HEK293 (cell line): ENCODE measurements around the gene ABHD4.

ENCODE experiments used
- CTCF ChIA-PET: fragments of 350-600 bp; formaldehyde crosslinking; extraction: SDS; loops from one replicate; lab custom pipeline; 2021; ENCODE audit warnings: antibody characterized with exemption; lab: Yijun Ruan, JAX
- POLR2A ChIA-PET: fragments of 300-600 bp; formaldehyde crosslinking; extraction: SDS; loops from one replicate; lab custom pipeline; 2020; ENCODE audit warnings: antibody characterized with exemption, inconsistent platforms; lab: Yijun Ruan, JAX
- H3K27ac ChIP-seq: fragments of 200-500 bp; sonication (Bioruptor generic); 2 replicates; pipeline ENCODE4 v1.5.1; 2014; ENCODE audit warnings: low read depth, low read length, control low read depth, inconsistent platforms; ENCODE audit errors: extremely low read depth
- H3K36me3 ChIP-seq, 2 experiments: fragments of 200-500 bp in 1 of 2; sonication (Bioruptor generic) in 1 of 2; 1 replicate in 1 of 2; 2 replicates in 1 of 2; pipeline ENCODE4 v1.5.1; 2014 to 2017; ENCODE audit warnings: inconsistent platforms in 2 of 2, low read length in 2 of 2; ENCODE audit not compliant: control insufficient read depth in 2 of 2, insufficient read depth in 1 of 2
- H3K4me1 ChIP-seq: fragments of 200-500 bp; sonication (Bioruptor generic); 2 replicates; pipeline ENCODE4 v1.5.1; 2014; ENCODE audit warnings: mild to moderate bottlenecking, low read length, inconsistent platforms; ENCODE audit not compliant: control insufficient read depth, insufficient read depth
- H3K4me3 ChIP-seq: 2 replicates; pipeline ENCODE4 v1.5.1; 2011; ENCODE audit warnings: low read depth, mild to moderate bottlenecking, control low read depth, low read length, moderate library complexity
- H3K9me3 ChIP-seq: fragments of 200-500 bp; sonication (Bioruptor generic); 2 replicates; pipeline ENCODE4 v1.5.1; 2014; ENCODE audit warnings: low read depth, low read length, inconsistent platforms; ENCODE audit not compliant: control insufficient read depth, insufficient read depth
- GLI2 ChIP-seq: fragments of 450-650 bp; formaldehyde crosslinking; IDR thresholded peaks from 2 replicates; pipeline ENCODE4; 2017; ENCODE audit warnings: missing biosample characterization, missing genetic modification characterization, low read depth, borderline replicate concordance
- GLI4 ChIP-seq: fragments of 450-650 bp; formaldehyde crosslinking; IDR thresholded peaks from 2 replicates; pipeline ENCODE4 v1.5.1; 2016; ENCODE audit warnings: missing biosample characterization, missing genetic modification characterization
- KLF16 ChIP-seq: fragments of 450-650 bp; formaldehyde crosslinking; IDR thresholded peaks from 2 replicates; pipeline ENCODE4 v1.5.1; 2017; ENCODE audit warnings: missing biosample characterization, missing genetic modification characterization
- SP2 ChIP-seq: fragments of 450-650 bp; formaldehyde crosslinking; IDR thresholded peaks from 2 replicates; pipeline ENCODE4 v1.5.1; 2016; ENCODE audit warnings: missing biosample characterization, missing genetic modification characterization
- SP7 ChIP-seq: fragments of 450-650 bp; formaldehyde crosslinking; IDR thresholded peaks from 2 replicates; pipeline ENCODE4 v1.5.1; 2016; ENCODE audit warnings: missing biosample characterization, missing genetic modification characterization
- YY1 ChIP-seq: fragments of 450-650 bp; formaldehyde crosslinking; IDR thresholded peaks from 2 replicates; pipeline ENCODE4 v1.5.1; 2018; ENCODE audit warnings: missing biosample characterization, missing genetic modification characterization
- ZFP3 ChIP-seq: fragments of 450-650 bp; formaldehyde crosslinking; IDR thresholded peaks from 2 replicates; pipeline ENCODE4 v1.5.1; 2016; ENCODE audit warnings: low read depth, missing biosample characterization, missing genetic modification characterization
- ZFP37 ChIP-seq: fragments of 450-650 bp; formaldehyde crosslinking; IDR thresholded peaks from 2 replicates; pipeline ENCODE4 v1.5.1; 2016; ENCODE audit warnings: missing biosample characterization, missing genetic modification characterization
- ZFP41 ChIP-seq: fragments of 450-650 bp; formaldehyde crosslinking; IDR thresholded peaks from 2 replicates; pipeline ENCODE4 v1.5.1; 2016; ENCODE audit warnings: missing biosample characterization, missing genetic modification characterization, borderline replicate concordance
- ZNF114 ChIP-seq: fragments of 450-650 bp; formaldehyde crosslinking; IDR thresholded peaks from 2 replicates; pipeline ENCODE4 v1.5.0; 2017; ENCODE audit warnings: missing biosample characterization, missing genetic modification characterization
- ZNF2 ChIP-seq: fragments of 450-650 bp; formaldehyde crosslinking; IDR thresholded peaks from 2 replicates; pipeline ENCODE4 v1.5.1; 2016; ENCODE audit warnings: missing biosample characterization, missing genetic modification characterization
- ZNF302 ChIP-seq: fragments of 450-650 bp; formaldehyde crosslinking; IDR thresholded peaks from 2 replicates; pipeline ENCODE4 v1.5.1; 2016; ENCODE audit warnings: missing biosample characterization, missing genetic modification characterization, low read depth
- ZNF426 ChIP-seq: fragments of 450-650 bp; formaldehyde crosslinking; IDR thresholded peaks from 2 replicates; pipeline ENCODE4 v1.5.1; 2017; ENCODE audit warnings: missing biosample characterization, missing genetic modification characterization, mild to moderate bottlenecking, inconsistent platforms, moderate library complexity
- ZNF558 ChIP-seq: fragments of 450-650 bp; formaldehyde crosslinking; IDR thresholded peaks from 2 replicates; pipeline ENCODE4 v1.5.1; 2016; ENCODE audit warnings: missing biosample characterization, missing genetic modification characterization
- ZNF596 ChIP-seq: fragments of 450-650 bp; IDR thresholded peaks from 2 replicates; pipeline ENCODE4 v1.5.0; 2018; ENCODE audit warnings: missing biosample characterization, mild to moderate bottlenecking, missing genetic modification characterization, moderate library complexity
- ZNF610 ChIP-seq: fragments of 450-650 bp; formaldehyde crosslinking; IDR thresholded peaks from 2 replicates; pipeline ENCODE4 v1.5.1; 2016; ENCODE audit warnings: missing biosample characterization, missing genetic modification characterization, borderline replicate concordance
- ZNF664 ChIP-seq: fragments of 450-650 bp; formaldehyde crosslinking; IDR thresholded peaks from 2 replicates; pipeline ENCODE4 v1.5.1; 2016; ENCODE audit warnings: missing biosample characterization, missing genetic modification characterization
- TF ChIP-seq, protein P1 (sequence below): fragments of 450-650 bp; formaldehyde crosslinking; IDR thresholded peaks from 2 replicates; pipeline ENCODE4 v1.5.1; 2017; ENCODE audit warnings: missing biosample characterization, missing genetic modification characterization
- TF ChIP-seq, protein P2 (sequence below): fragments of 450-650 bp; formaldehyde crosslinking; IDR thresholded peaks from 2 replicates; pipeline ENCODE4 v1.5.1; 2016; ENCODE audit warnings: missing biosample characterization, missing genetic modification characterization
- TF ChIP-seq, protein P3 (sequence below): fragments of 450-650 bp; formaldehyde crosslinking; IDR thresholded peaks from 2 replicates; pipeline ENCODE4 v1.5.1; 2016; ENCODE audit warnings: missing biosample characterization, missing genetic modification characterization
- TF ChIP-seq, protein P4 (sequence below): fragments of 450-650 bp; formaldehyde crosslinking; IDR thresholded peaks from 2 replicates; pipeline ENCODE4 v1.5.1; 2016; ENCODE audit warnings: missing biosample characterization, missing genetic modification characterization
- TF ChIP-seq, protein P5 (sequence below): fragments of 450-650 bp; formaldehyde crosslinking; IDR thresholded peaks from 2 replicates; pipeline ENCODE4 v1.5.1; 2017; ENCODE audit warnings: missing biosample characterization, missing genetic modification characterization
- TF ChIP-seq, protein P6 (sequence below): fragments of 450-650 bp; formaldehyde crosslinking; IDR thresholded peaks from 2 replicates; pipeline ENCODE4 v1.5.1; 2017; ENCODE audit warnings: missing biosample characterization, missing genetic modification characterization
- TF ChIP-seq, protein P7 (sequence below): fragments of 450-650 bp; IDR thresholded peaks from 2 replicates; pipeline ENCODE4 v1.5.1; 2018; ENCODE audit warnings: missing biosample characterization, mild to moderate bottlenecking, missing genetic modification characterization

ABHD4 gene

DNA sequence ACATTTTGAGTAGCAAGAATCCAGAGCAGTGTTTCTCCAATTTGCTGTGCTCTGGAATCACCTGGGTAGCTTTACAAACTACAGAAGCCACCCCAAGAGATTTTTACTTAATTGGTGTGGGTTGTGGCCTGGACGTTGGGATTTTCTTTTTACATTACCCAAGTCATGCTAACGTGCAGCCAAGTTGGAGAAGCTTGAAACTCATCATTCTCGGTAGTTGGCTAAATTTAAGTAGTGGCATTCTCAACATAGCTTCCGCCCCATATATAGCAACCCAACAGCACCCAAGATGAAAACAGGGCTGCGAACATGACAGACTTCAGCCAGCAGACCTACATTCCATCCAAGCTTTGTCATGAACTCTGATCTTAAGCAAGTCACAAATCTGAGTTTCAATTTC, 34.1 kb upstream of the ABHD4 start (continued):
- TF ChIP-seq, protein P1, sequence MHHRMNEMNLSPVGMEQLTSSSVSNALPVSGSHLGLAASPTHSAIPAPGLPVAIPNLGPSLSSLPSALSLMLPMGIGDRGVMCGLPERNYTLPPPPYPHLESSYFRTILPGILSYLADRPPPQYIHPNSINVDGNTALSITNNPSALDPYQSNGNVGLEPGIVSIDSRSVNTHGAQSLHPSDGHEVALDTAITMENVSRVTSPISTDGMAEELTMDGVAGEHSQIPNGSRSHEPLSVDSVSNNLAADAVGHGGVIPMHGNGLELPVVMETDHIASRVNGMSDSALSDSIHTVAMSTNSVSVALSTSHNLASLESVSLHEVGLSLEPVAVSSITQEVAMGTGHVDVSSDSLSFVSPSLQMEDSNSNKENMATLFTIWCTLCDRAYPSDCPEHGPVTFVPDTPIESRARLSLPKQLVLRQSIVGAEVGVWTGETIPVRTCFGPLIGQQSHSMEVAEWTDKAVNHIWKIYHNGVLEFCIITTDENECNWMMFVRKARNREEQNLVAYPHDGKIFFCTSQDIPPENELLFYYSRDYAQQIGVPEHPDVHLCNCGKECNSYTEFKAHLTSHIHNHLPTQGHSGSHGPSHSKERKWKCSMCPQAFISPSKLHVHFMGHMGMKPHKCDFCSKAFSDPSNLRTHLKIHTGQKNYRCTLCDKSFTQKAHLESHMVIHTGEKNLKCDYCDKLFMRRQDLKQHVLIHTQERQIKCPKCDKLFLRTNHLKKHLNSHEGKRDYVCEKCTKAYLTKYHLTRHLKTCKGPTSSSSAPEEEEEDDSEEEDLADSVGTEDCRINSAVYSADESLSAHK, result no peak
- TF ChIP-seq, protein P2, sequence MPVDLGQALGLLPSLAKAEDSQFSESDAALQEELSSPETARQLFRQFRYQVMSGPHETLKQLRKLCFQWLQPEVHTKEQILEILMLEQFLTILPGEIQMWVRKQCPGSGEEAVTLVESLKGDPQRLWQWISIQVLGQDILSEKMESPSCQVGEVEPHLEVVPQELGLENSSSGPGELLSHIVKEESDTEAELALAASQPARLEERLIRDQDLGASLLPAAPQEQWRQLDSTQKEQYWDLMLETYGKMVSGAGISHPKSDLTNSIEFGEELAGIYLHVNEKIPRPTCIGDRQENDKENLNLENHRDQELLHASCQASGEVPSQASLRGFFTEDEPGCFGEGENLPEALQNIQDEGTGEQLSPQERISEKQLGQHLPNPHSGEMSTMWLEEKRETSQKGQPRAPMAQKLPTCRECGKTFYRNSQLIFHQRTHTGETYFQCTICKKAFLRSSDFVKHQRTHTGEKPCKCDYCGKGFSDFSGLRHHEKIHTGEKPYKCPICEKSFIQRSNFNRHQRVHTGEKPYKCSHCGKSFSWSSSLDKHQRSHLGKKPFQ (tag by site-specific recombination), result no peak
- TF ChIP-seq ZNF426 (tag by site-specific recombination) (no peak), ZFP37 (no peak), ZNF558 (no peak), YY1 (tag by site-specific recombination) (no peak), GLI4 (tag by site-specific recombination) (no peak), ZNF610 (tag by site-specific recombination) (no peak), ZNF596 (no peak), ZNF302 (tag by site-specific recombination) (no peak), ZNF114 (no peak), SP7 (tag by site-specific recombination) (no peak)
- TF ChIP-seq, protein P3, sequence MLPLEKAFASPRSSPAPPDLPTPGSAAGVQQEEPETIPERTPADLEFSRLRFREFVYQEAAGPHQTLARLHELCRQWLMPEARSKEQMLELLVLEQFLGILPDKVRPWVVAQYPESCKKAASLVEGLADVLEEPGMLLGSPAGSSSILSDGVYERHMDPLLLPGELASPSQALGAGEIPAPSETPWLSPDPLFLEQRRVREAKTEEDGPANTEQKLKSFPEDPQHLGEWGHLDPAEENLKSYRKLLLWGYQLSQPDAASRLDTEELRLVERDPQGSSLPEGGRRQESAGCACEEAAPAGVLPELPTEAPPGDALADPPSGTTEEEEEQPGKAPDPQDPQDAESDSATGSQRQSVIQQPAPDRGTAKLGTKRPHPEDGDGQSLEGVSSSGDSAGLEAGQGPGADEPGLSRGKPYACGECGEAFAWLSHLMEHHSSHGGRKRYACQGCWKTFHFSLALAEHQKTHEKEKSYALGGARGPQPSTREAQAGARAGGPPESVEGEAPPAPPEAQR (tag by site-specific recombination), result no peak

DNA sequence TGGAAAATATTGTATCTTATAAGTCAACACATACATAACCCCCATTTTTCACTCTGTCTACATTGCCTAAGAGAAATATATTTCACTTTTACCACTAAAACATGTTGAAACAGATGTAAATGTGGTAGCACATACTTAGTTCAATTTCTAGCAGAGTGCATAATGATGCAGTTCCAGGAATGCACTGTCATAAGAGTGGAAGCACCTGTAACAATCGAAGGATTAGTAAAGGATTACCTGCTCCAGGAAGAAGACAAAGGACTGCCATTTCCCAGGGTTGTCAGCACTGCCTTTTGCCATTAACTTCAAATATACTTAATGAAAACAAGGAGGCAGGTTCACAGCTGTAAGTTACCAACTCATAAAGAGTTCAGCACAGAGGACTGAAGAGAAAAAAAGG, 33.6 kb upstream of the ABHD4 start:
- no peaks in the 10 kb centered on the region for H3K9me3 ChIP-seq
- POLR2A ChIA-PET, result no interaction called here
- no peak overlapping the region for H3K4me3 ChIP-seq
- H3K36me3 ChIP-seq, result peaks cover 22 to 44% of the 10 kb centered on the region in 2 experiments
- CTCF ChIA-PET, result interaction anchor here (1.1 to 3.3 kb wide), 5 partner anchors 8 to 336 kb away, joined by 3 to 21 read pairs (median 8); no protein-coding TSS in a partner anchor
- H3K27ac ChIP-seq, result no peak overlapping the region
- no peaks in the 10 kb centered on the region for H3K4me1 ChIP-seq
- TF ChIP-seq, protein P4, sequence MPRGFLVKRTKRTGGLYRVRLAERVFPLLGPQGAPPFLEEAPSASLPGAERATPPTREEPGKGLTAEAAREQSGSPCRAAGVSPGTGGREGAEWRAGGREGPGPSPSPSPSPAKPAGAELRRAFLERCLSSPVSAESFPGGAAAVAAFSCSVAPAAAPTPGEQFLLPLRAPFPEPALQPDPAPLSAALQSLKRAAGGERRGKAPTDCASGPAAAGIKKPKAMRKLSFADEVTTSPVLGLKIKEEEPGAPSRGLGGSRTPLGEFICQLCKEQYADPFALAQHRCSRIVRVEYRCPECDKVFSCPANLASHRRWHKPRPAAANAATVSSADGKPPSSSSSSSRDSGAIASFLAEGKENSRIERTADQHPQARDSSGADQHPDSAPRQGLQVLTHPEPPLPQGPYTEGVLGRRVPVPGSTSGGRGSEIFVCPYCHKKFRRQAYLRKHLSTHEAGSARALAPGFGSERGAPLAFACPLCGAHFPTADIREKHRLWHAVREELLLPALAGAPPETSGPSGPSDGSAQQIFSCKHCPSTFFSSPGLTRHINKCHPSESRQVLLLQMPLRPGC (tag by site-specific recombination), result no peak
- TF ChIP-seq ZNF610 (tag by site-specific recombination) (no peak), SP2 (tag by site-specific recombination) (no peak), ZNF114 (no peak), GLI2 (tag by site-specific recombination) (no peak), ZFP3 (tag by site-specific recombination) (no peak), KLF16 (tag by site-specific recombination) (no peak), ZNF2 (tag by site-specific recombination) (no peak), ZFP41 (tag by site-specific recombination) (no peak), ZNF664 (tag by site-specific recombination) (no peak)
- TF ChIP-seq, protein P5, sequence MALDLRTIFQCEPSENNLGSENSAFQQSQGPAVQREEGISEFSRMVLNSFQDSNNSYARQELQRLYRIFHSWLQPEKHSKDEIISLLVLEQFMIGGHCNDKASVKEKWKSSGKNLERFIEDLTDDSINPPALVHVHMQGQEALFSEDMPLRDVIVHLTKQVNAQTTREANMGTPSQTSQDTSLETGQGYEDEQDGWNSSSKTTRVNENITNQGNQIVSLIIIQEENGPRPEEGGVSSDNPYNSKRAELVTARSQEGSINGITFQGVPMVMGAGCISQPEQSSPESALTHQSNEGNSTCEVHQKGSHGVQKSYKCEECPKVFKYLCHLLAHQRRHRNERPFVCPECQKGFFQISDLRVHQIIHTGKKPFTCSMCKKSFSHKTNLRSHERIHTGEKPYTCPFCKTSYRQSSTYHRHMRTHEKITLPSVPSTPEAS (tag by site-specific recombination), result no peak
- TF ChIP-seq, protein P1, result no peak
- TF ChIP-seq, protein P6, sequence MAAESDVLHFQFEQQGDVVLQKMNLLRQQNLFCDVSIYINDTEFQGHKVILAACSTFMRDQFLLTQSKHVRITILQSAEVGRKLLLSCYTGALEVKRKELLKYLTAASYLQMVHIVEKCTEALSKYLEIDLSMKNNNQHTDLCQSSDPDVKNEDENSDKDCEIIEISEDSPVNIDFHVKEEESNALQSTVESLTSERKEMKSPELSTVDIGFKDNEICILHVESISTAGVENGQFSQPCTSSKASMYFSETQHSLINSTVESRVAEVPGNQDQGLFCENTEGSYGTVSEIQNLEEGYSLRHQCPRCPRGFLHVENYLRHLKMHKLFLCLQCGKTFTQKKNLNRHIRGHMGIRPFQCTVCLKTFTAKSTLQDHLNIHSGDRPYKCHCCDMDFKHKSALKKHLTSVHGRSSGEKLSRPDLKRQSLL, result no peak
- TF ChIP-seq, protein P7, sequence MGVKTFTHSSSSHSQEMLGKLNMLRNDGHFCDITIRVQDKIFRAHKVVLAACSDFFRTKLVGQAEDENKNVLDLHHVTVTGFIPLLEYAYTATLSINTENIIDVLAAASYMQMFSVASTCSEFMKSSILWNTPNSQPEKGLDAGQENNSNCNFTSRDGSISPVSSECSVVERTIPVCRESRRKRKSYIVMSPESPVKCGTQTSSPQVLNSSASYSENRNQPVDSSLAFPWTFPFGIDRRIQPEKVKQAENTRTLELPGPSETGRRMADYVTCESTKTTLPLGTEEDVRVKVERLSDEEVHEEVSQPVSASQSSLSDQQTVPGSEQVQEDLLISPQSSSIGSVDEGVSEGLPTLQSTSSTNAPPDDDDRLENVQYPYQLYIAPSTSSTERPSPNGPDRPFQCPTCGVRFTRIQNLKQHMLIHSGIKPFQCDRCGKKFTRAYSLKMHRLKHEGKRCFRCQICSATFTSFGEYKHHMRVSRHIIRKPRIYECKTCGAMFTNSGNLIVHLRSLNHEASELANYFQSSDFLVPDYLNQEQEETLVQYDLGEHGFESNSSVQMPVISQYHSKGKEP, result no peak
